Vagina (tissue), 2 donors: ENCODE results near the gene ADM.

Source experiments
- POLR2A ChIP-seq, 2 donors: fragments of 450-650 bp; IDR thresholded peaks; one replicate each; pipeline ENCODE4 v1.6.1; 2017; ENCODE audit warnings: antibody characterized with exemption in 2 of 2, mild to moderate bottlenecking in 2 of 2, moderate library complexity in 2 of 2
- POLR2AphosphoS5 ChIP-seq, 2 donors: sonication (generic); formaldehyde crosslinking; IDR thresholded peaks; one replicate each; pipeline ENCODE4 v1.9.0; 2017; ENCODE audit warnings: antibody characterized with exemption in 2 of 2, mild to moderate bottlenecking in 2 of 2, low read depth in 1 of 2; ENCODE audit not compliant: insufficient read depth in 1 of 2

GRCh38 chr11:10324474-10324873 is 19.6 kb downstream of the ADM start:
- TF ChIP-seq POLR2AphosphoS5 (IDR thresholded peaks at IDR 0.05; ENCODE audit: insufficient read depth in 1 of 2, low read depth in 1 of 2) (no peak), POLR2A (IDR thresholded peaks at IDR 0.05) (no peak)
